ENCODE results near the gene SCYL1. TPM values are rescaled to one million over a fixed set of nuclear protein-coding genes. Genes with fewer than 3 reads are reported as not detected.

The SCYL1 gene
- total and polyA plus RNA-seq, 2 donors (not counting 1 experiment from before 2014, with no cell fraction given), result 76.5 to 85.5 TPM

DNA sequence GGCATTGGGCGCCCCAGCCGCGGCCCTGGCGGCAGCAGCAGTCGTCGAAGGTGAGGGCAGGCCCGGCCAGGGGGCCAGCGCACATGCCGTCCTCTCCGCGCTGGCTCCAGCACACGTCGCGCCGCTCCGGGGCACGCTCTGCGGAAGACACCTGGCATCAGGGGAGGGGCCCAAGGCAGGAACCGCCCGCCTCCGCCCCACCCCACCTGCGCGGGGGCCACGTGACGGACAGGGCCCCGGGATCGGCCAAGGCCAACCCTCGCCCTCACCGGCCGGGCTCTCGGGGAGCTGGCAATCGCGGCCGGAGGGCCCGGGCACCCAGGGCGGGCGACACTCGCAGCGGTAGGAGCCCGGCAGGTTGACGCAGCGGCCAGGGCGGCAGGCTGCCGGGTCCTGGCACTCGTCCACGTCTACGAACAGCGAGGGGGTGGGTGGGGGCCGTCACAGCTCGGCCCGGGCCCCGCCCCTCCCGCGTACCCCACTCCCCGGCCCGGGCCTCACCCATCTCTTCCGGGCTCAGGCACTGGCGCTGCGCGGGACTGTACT, 14.9 kb downstream of the SCYL1 start:
- Mint-ChIP-seq H3K4me1 (peaks cover 18% of the 10 kb centered on the region), H3K4me3 (peak overlapping the region; percentile 95), H3K27ac (peak overlapping the region; percentile 96), H3K9me3 (ENCODE audit: insufficient read depth) (no peaks in the 10 kb centered on the region), H3K27me3 (no peaks in the 10 kb centered on the region)
- Histone ChIP-seq H3K4me1 (ENCODE audit: control insufficient read depth in 2 of 2, insufficient read depth in 2 of 2, low read length in 2 of 2) (peaks cover 12 to 17% of the 10 kb centered on the region in 2 donors), H3K4me3 (ENCODE audit: control extremely low read depth in 1 of 5, extremely low read depth in 1 of 5, insufficient read depth in 1 of 5, low read depth in 2 of 5, low read length in 4 of 5) (peak overlapping the region; percentile 74 to 97 (median 86)), H3K27me3 (replicated peaks in 1 of 4; ENCODE audit: control extremely low read depth in 1 of 4, control insufficient read depth in 3 of 4, insufficient read depth in 4 of 4, low read length in 3 of 4) (no peaks in the 10 kb centered on the region), H3K36me3 (replicated peaks in 1 of 2; ENCODE audit: control extremely low read depth in 1 of 2, control insufficient read depth in 1 of 2, extremely low read depth in 1 of 2, insufficient read depth in 2 of 2, low read length in 1 of 2) (peaks cover 2 to 24% of the 10 kb centered on the region in 2 experiments), H3K79me2 (ENCODE audit: control insufficient read depth, insufficient read depth, low read length) (no peaks in the 10 kb centered on the region), H4K20me1 (ENCODE audit: control insufficient read depth, insufficient read depth, low read length, poor library complexity, severe bottlenecking) (peaks cover 7% of the 10 kb centered on the region), H2AFZ (ENCODE audit: insufficient read depth, low read depth, low read length, poor library complexity, severe bottlenecking) (peak overlapping the region; percentile 80), H3K9ac (ENCODE audit: low read length) (peak overlapping the region; percentile 73), H3K27ac (ENCODE audit: low read length in 2 of 2) (peak overlapping the region; percentile 85 to 87), H3K4me2 (replicated peaks; ENCODE audit: low read depth, low read length, poor library complexity, severe bottlenecking) (peak overlapping the region; percentile 97), H3K9me3 (ENCODE audit: control extremely low read depth in 1 of 3, control insufficient read depth in 2 of 3, insufficient read depth in 1 of 3, low read length in 2 of 3) (no peaks in the 10 kb centered on the region)
- intact Hi-C loops (cut with micrococcal nuclease), result loop anchor here (1.0 to 10.0 kb wide), 6 partner anchors 12 to 425 kb away; partner anchors contain the start of genes PCNX3, SCYL1, TM7SF2 and ZNHIT2
- POLR2A ChIA-PET, result interaction anchor here (0.5 to 3.2 kb wide), 14 partner anchors 12 to 189 kb away, joined by 3 to 53 read pairs (median 9); partner anchors contain the start of genes EHBP1L1, FAM89B, MALAT1 and MAP3K11
- TF ChIP-seq, protein P1, sequence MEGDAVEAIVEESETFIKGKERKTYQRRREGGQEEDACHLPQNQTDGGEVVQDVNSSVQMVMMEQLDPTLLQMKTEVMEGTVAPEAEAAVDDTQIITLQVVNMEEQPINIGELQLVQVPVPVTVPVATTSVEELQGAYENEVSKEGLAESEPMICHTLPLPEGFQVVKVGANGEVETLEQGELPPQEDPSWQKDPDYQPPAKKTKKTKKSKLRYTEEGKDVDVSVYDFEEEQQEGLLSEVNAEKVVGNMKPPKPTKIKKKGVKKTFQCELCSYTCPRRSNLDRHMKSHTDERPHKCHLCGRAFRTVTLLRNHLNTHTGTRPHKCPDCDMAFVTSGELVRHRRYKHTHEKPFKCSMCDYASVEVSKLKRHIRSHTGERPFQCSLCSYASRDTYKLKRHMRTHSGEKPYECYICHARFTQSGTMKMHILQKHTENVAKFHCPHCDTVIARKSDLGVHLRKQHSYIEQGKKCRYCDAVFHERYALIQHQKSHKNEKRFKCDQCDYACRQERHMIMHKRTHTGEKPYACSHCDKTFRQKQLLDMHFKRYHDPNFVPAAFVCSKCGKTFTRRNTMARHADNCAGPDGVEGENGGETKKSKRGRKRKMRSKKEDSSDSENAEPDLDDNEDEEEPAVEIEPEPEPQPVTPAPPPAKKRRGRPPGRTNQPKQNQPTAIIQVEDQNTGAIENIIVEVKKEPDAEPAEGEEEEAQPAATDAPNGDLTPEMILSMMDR (IDR thresholded peaks at IDR 0.05), result peak; percentile 64
- TF ChIP-seq EZH2 (IDR thresholded peaks at IDR 0.05; ENCODE audit: borderline replicate concordance, insufficient read depth, low read depth, low read length, poor library complexity, severe bottlenecking), result no peak
- ATAC-seq (ENCODE audit: low read depth) (peak; percentile 69), DNase-seq (no peak)
- WGBS (ENCODE audit: insufficient coverage), result 13% methylated on average over 60 of the region's 60 CpGs
- CTCF ChIA-PET, result interaction anchor here (0.5 to 9.2 kb wide), 32 partner anchors 9 to 303 kb away, joined by 3 to 144 read pairs (median 5); partner anchors contain the start of genes EHBP1L1, FAM89B, FRMD8 and KAT5

All from B cell (primary cell).